Transverse colon (tissue), 4 donors: ENCODE measurements around the gene KLK1. TPM values are rescaled to one million over a fixed set of nuclear protein-coding genes. Genes with fewer than 3 reads are reported as not detected.
A peak's percentile ranks its signal among the peaks of the same experiment; 100 is the strongest.

Experiments used
- DNase-seq: peaks from one replicate; pipeline ENCODE4 v3.0.0-alpha.2; 2019
- H3K27ac ChIP-seq, 4 donors: fragments of 200-600 bp; sonication (generic); 2 replicates each; pipeline ENCODE4 v1.5.1; 2016 to 2018; ENCODE audit warnings: inconsistent platforms in 4 of 4
- H3K27me3 ChIP-seq: fragments of 200-600 bp; sonication (generic); 2 replicates; pipeline ENCODE4 v1.5.1; 2017; ENCODE audit warnings: inconsistent platforms
- H3K36me3 ChIP-seq, 4 donors: fragments of 200-600 bp; sonication (generic); 2 replicates each; pipeline ENCODE4 v1.5.1; 2017 to 2019; ENCODE audit warnings: inconsistent platforms in 4 of 4
- H3K4me1 ChIP-seq, 4 donors: fragments of 200-600 bp; sonication (generic); 2 replicates each; pipeline ENCODE4 v1.5.1; 2017 to 2020; ENCODE audit warnings: inconsistent platforms in 4 of 4
- H3K4me3 ChIP-seq, 4 donors: fragments of 200-600 bp; sonication (generic); 1 replicate in 1 of 4; 2 replicates in 3 of 4; pipeline versions ENCODE4 v1.5.1 to v1.6.1; 2017 to 2019; ENCODE audit warnings: inconsistent platforms in 4 of 4
- H3K9me3 ChIP-seq, 2 donors: fragments of 200-600 bp; sonication (generic); 2 replicates each; pipeline ENCODE4 v1.5.1; 2017 to 2019; ENCODE audit warnings: inconsistent platforms in 2 of 2
- EP300 ChIP-seq: sonication (generic); formaldehyde crosslinking; IDR thresholded peaks from one replicate; pipeline ENCODE4 v1.6.1; 2017; ENCODE audit warnings: antibody characterized with exemption, low read depth
- POLR2A ChIP-seq: fragments of 450-650 bp; IDR thresholded peaks from one replicate; pipeline ENCODE4 v1.6.1; 2016; ENCODE audit warnings: antibody characterized with exemption, mild to moderate bottlenecking, moderate library complexity
- POLR2AphosphoS5 ChIP-seq, 3 donors: sonication (generic); formaldehyde crosslinking; IDR thresholded peaks; one replicate each; pipeline ENCODE4 v1.6.1; 2016; ENCODE audit warnings: antibody characterized with exemption in 3 of 3
- WGBS, 2 donors: methylation state at CpG; one replicate each; pipeline ENCODE4 v1.1.5; 2018; ENCODE audit warnings: low coverage in 1 of 2; 5-methylcytosine and 5-hydroxymethylcytosine counted together
- in situ Hi-C, 4 donors: fragments of 200-750 bp; cut with MboI; loops; one replicate each; pipeline versions ENCODE4 v1.15.0 to v1.15.1; 2017; ENCODE audit warnings: low sequenced_read_pairs in 3 of 4, low pct_ligation_motif_present in 1 of 4, low pct_unique_long_range_greater_than_20kb in 1 of 4
- intact Hi-C: fragments of 100-400 bp; cut with DNase I; formaldehyde crosslinking; loops from one replicate; pipeline ENCODE4 v1.15.1; 2023; ENCODE audit warnings: low total_unique reads
- total RNA-seq, 4 donors: library from RNA; depleted of rRNA; stranded (reverse); fragments of >200 nt; gene quantifications; one replicate each; pipeline ENCODE4 v1.1.0, GENCODE V29; 2016
- TF ChIP-seq, protein P1 (sequence below), 5 experiments: fragments of 200-600 bp in 3 of 5; fragments of 450-650 bp in 2 of 5; sonication (generic) in 3 of 5; IDR thresholded peaks; 1 replicate in 2 of 5; 2 replicates in 3 of 5; pipeline ENCODE4 v1.5.1; 2016 to 2017; ENCODE audit warnings: antibody characterized with exemption in 5 of 5, inconsistent platforms in 3 of 5, mild to moderate bottlenecking in 2 of 5, moderate library complexity in 1 of 5

KLK1 gene
- total RNA-seq = 100 to 1,000 TPM in 1 of 4 donors, 10 to 100 TPM in 3; 17.0 to 150 (median 35.4) TPM

DNA sequence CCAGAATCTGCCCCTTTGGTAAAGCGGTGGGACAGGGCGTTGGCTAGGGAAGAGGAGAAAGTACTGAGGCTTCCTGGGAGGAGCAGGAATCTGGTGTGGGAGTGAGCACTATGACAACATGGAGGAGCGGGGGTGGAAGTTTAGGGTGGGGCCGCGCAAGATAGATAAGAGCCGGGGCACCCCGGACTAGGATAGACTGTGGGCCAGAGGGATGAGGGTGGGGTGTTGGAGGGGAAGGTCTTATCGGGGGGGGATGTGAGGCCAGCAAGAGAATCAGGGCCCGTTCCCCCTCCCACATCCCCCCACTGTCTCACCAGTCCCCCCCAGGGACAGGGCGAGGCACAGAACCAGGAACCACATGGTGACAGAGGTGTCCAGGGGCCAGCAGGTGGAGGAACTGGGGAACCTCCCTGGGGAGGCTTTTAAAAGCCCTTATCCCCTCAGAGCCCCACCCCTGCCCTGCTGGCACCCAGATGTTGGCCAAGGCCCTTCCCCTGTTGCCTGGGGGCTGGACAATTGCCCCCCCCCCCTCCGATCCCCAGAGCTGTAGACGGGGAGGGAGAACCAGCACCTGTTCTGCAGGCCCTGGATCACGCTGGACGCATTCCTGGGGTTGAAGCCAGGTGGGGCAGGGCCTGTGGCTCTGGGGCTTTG lies at the start of gene KLK1:
KLK1 (minus strand) TSS at position 399 of the 654 bp plus-strand sequence; CDS start at position 360, 39 bp downstream.
- Histone ChIP-seq H3K36me3 (no peaks in the 10 kb centered on the region), H3K27me3 (peaks cover 45% of the 10 kb centered on the region), H3K27ac (peak within 1 kb of the TSS; percentile 21 to 82 (median 79)), H3K4me3 (no peak within 1 kb of the TSS), H3K9me3 (no peaks in the 10 kb centered on the region), H3K4me1 (peaks cover 3 to 50% (median 35%) of the 10 kb centered on the region in 4 donors)
- 17 to 42% methylated on average over 1 to 14 of the region's 14 CpGs for WGBS, 2 donors
- intact Hi-C loops (no loop called here), in situ Hi-C loops (no loop called here)
- peak; percentile 73 for DNase-seq
- TF ChIP-seq EP300 (no peak), POLR2AphosphoS5 (IDR thresholded peaks at IDR 0.05) (peak in 2 of 3 donors; percentile 10 to 20)

DNA sequence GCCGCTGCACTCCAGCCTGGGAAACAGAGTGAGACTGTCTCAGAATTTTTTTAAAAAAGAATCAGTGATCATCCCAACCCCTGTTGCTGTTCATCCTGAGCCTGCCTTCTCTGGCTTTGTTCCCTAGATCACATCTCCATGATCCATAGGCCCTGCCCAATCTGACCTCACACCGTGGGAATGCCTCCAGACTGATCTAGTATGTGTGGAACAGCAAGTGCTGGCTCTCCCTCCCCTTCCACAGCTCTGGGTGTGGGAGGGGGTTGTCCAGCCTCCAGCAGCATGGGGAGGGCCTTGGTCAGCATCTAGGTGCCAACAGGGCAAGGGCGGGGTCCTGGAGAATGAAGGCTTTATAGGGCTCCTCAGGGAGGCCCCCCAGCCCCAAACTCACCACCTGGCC lies 49.5 kb upstream of the KLK1 start, which contains the start of gene KLK2:
KLK2 (plus strand) TSS at position 384 of the 400 bp plus-strand sequence. CDS start 35 bp downstream, outside the sequence.
- in situ Hi-C loops (no loop called here), intact Hi-C loops (no loop called here)
- no peak for DNase-seq
- Histone ChIP-seq H3K27me3 (peaks cover 21% of the 10 kb centered on the region), H3K36me3 (no peaks in the 10 kb centered on the region), H3K4me3 (no peak within 1 kb of the TSS), H3K27ac (no peak within 1 kb of the TSS), H3K9me3 (no peaks in the 10 kb centered on the region), H3K4me1 (peaks cover 0 to 4% (median 0%) of the 10 kb centered on the region in 4 donors)
- 69% methylated on average over 3 of the region's 3 CpGs; no CpG with 5 or more reads in 1 of the 2 donors for WGBS, 2 donors
- TF ChIP-seq, protein P1, sequence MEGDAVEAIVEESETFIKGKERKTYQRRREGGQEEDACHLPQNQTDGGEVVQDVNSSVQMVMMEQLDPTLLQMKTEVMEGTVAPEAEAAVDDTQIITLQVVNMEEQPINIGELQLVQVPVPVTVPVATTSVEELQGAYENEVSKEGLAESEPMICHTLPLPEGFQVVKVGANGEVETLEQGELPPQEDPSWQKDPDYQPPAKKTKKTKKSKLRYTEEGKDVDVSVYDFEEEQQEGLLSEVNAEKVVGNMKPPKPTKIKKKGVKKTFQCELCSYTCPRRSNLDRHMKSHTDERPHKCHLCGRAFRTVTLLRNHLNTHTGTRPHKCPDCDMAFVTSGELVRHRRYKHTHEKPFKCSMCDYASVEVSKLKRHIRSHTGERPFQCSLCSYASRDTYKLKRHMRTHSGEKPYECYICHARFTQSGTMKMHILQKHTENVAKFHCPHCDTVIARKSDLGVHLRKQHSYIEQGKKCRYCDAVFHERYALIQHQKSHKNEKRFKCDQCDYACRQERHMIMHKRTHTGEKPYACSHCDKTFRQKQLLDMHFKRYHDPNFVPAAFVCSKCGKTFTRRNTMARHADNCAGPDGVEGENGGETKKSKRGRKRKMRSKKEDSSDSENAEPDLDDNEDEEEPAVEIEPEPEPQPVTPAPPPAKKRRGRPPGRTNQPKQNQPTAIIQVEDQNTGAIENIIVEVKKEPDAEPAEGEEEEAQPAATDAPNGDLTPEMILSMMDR (IDR thresholded peaks at IDR 0.05) = no peak
- no peak for TF ChIP-seq POLR2A
- no peak for TF ChIP-seq EP300
- no peak for TF ChIP-seq POLR2AphosphoS5 (IDR thresholded peaks at IDR 0.05)

DNA sequence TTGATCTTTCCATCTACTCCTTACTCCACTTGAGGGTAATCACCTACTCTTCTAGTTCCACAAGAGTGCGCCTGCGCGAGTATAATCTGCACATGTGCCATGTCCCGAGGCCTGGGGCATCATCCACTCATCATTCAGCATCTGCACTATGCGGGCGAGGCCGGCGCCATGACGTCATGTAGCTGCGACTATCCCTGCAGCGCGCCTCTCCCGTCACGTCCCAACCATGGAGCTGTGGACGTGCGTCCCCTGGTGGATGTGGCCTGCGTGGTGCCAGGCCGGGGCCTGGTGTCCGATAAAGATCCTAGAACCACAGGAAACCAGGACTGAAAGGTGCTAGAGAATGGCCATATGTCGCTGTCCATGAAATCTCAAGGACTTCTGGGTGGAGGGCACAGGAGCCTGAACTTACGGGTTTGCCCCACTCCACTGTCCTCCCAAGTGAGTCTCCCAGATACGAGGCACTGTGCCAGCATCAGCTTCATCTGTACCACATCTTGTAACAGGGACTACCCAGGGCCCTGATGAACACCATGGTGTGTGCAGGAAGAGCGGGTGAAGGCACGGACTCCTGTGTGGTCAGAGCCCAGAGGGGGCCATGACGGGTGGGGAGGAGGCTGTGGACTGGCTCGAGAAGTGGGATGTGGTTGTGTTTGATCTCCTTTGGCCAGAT lies 47.0 kb upstream of the KLK1 start:
- TF ChIP-seq POLR2AphosphoS5 (IDR thresholded peaks at IDR 0.05) = no peak
- TF ChIP-seq EP300 = no peak
- TF ChIP-seq, protein P1 (IDR thresholded peaks at IDR 0.05) = no peak
- TF ChIP-seq POLR2A = no peak
- H3K36me3 ChIP-seq = no peaks in the 10 kb centered on the region
- no peaks in the 10 kb centered on the region for H3K4me1 ChIP-seq
- 64 to 77% methylated on average over 3 to 24 of the region's 26 CpGs for WGBS, 2 donors
- in situ Hi-C loops = no loop called here
- no peak for DNase-seq
- intact Hi-C loops = no loop called here
- no peaks in the 10 kb centered on the region for H3K9me3 ChIP-seq
- peaks cover 24% of the 10 kb centered on the region for H3K27me3 ChIP-seq
- no peak overlapping the region for H3K27ac ChIP-seq
- H3K4me3 ChIP-seq = no peak overlapping the region

DNA sequence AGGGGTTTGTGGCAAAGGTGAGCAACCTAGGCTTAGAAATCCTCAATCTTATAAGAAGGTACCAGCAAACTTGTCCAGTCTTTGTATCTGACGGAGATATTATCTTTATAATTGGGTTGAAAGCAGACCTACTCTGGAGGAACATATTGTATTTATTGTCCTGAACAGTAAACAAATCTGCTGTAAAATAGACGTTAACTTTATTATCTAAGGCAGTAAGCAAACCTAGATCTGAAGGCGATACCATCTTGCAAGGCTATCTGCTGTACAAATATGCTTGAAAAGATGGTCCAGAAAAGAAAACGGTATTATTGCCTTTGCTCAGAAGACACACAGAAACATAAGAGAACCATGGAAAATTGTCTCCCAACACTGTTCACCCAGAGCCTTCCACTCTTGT lies 45.9 kb upstream of the KLK1 start:
- H3K27me3 ChIP-seq = peaks cover 24% of the 10 kb centered on the region
- H3K9me3 ChIP-seq = no peaks in the 10 kb centered on the region
- 45 to 65% methylated on average over 4 of the region's 4 CpGs for WGBS, 2 donors
- TF ChIP-seq, protein P1 (IDR thresholded peaks at IDR 0.05) = no peak
- TF ChIP-seq POLR2AphosphoS5 (IDR thresholded peaks at IDR 0.05) = no peak
- TF ChIP-seq EP300 = no peak
- no peak for TF ChIP-seq POLR2A
- no peaks in the 10 kb centered on the region for H3K36me3 ChIP-seq
- no peak overlapping the region for H3K27ac ChIP-seq
- in situ Hi-C loops = no loop called here
- no peaks in the 10 kb centered on the region for H3K4me1 ChIP-seq
- intact Hi-C loops = no loop called here
- DNase-seq = no peak
- no peak overlapping the region for H3K4me3 ChIP-seq
